Measurements from ENCODE around the gene ATG101.

DNA sequence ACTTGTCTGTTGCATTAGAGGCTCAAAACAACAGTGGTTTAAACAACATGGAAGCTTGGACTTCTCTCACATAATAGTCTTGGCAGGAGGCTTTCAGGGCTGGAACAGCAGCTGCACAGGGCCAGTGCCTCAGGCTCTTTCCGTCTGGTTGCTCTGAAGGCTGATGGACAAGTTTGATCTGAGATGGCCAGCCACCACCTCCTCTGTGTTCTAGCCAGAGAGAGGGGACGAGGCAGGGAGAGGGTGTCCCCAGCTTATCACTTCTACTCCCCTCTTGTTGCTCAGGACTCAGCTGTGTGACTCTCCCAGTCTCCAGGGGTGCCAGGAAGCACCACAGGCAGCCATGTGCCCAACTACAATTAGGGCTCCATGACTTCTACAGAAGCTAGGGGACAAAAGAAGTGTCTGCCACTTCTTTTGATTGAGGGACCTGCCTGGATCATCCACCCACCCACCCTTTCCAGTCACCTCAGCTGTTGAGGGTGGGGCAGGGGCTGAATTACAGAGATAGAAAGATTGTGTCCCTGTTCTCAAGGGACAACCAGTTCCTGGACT lies 56.3 kb downstream of the ATG101 start:
- TF ChIP-seq GATA3 (IDR thresholded peaks at IDR 0.05; ENCODE audit: low read depth, low read length) (no peak), GATA2 (IDR thresholded peaks at IDR 0.05; ENCODE audit: low read depth, low read length) (no peak)
